AG09319 (cell line): ENCODE results near the gene KIAA0930.

Experiments
- DNase-seq: peaks from one replicate; pipeline ENCODE4 v3.0.0-alpha.2; 2010; ENCODE audit warnings: low read depth; ENCODE audit errors: extremely low read depth
- TF ChIP-seq, protein P1 (sequence below): IDR thresholded peaks from 2 replicates; pipeline ENCODE4 v1.5.1; 2011; ENCODE audit warnings: low read depth, mild to moderate bottlenecking, inconsistent platforms, low read length, moderate library complexity

KIAA0930 gene

DNA sequence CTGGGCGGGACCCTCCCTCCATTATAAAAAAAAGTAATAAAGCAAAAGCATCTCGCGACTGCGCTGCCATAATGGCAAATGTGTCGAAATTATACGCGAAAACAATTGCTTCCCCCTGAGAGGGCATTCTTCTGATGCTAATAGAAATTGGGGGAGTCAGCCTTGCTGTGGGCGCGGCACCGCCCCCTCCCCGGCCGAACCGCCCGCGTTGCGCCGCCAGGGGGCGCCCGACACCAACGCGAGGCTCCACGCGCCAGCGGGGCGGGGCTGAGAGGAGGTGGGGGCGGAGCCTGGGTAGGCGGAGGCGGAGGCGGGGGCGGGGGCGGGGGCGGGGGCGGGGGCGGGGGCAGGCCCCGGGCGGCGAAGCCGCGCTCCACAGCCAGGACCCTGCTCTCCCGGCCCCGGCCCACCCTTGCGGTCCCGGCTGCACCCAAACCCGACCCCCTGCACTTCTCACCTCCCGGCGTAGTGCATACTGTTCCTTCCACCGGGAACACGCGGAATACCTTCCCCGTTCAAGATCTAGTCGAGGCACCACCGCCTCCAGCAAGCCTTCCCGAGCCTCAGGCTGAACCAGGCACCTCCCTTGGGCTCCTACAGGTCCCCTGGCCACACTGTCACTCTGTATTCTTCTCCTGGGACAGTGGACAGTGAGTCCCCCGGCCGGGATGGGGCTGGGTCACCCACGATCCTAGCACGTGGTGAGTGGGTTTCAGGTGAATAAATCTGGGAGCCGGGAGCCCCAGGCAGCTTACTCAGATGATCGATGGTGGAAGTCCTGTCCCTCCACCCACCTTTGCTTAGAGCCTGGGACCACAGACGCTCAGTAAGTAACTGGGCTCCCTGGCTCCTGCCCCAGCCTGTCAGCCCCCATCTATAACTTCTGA, 28.5 kb upstream of the KIAA0930 start:
- DNase-seq, result no peak
- TF ChIP-seq, protein P1, sequence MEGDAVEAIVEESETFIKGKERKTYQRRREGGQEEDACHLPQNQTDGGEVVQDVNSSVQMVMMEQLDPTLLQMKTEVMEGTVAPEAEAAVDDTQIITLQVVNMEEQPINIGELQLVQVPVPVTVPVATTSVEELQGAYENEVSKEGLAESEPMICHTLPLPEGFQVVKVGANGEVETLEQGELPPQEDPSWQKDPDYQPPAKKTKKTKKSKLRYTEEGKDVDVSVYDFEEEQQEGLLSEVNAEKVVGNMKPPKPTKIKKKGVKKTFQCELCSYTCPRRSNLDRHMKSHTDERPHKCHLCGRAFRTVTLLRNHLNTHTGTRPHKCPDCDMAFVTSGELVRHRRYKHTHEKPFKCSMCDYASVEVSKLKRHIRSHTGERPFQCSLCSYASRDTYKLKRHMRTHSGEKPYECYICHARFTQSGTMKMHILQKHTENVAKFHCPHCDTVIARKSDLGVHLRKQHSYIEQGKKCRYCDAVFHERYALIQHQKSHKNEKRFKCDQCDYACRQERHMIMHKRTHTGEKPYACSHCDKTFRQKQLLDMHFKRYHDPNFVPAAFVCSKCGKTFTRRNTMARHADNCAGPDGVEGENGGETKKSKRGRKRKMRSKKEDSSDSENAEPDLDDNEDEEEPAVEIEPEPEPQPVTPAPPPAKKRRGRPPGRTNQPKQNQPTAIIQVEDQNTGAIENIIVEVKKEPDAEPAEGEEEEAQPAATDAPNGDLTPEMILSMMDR, result peak; percentile 45

DNA sequence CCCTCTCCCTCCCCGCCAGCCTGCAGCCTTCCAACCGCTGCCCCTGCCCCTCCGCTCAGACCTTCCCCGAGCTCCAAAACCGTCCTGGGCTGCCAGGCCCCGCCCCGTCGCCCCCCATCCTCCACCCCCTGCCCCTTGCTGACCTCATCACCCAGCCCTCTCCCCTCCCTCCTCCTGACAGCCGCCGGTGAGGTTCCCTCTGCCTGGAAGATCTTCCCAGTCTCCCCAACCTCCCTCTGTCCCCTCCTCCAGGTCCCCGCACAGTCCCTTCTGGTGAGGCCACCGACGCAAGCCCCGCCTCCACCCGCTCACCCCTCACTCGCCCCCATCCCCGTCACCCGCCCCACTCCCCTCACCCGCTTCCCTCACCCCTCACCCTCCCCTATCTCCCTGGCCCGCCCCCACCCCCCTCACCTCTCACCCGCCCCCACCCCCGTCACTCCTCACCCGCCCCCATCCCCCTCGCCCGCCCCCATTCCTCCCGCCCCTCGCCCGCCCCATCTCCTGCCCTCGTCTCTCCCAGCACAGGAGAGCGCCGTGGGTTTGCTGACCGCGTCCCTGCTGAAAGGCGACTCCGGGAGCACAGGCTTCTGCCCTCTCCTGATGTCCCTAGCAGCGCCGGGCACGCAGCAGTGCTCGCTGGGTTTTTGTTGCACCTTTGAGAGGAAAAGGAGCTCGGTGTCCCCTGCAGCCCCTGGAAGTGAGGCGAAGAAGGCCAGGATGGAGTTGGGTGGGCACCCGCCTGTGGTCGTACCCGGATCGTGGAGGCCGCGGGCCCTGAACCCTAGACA, 27.7 kb upstream of the KIAA0930 start:
- TF ChIP-seq, protein P1, result no peak
- DNase-seq, result no peak

DNA sequence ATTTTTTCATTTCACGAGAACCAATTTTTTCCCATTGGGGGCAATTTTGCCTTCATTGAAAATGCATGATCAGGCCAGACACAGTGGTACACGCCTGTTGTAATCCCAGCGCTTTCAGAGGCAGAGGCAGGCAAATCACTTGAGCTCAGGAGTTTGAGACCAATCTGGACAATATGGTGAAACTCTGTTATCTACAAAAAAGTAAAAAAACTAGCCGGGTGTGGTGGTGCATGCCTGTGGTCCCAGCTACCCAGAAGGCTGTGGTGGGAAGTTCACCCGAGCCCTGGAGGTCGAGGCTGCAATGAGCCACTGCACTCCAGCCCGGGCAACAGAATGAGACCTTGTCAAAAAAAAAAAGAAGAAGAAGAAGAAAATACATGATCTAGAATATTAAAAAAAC, 24.8 kb upstream of the KIAA0930 start:
- no peak for DNase-seq
- TF ChIP-seq, protein P1, result no peak

DNA sequence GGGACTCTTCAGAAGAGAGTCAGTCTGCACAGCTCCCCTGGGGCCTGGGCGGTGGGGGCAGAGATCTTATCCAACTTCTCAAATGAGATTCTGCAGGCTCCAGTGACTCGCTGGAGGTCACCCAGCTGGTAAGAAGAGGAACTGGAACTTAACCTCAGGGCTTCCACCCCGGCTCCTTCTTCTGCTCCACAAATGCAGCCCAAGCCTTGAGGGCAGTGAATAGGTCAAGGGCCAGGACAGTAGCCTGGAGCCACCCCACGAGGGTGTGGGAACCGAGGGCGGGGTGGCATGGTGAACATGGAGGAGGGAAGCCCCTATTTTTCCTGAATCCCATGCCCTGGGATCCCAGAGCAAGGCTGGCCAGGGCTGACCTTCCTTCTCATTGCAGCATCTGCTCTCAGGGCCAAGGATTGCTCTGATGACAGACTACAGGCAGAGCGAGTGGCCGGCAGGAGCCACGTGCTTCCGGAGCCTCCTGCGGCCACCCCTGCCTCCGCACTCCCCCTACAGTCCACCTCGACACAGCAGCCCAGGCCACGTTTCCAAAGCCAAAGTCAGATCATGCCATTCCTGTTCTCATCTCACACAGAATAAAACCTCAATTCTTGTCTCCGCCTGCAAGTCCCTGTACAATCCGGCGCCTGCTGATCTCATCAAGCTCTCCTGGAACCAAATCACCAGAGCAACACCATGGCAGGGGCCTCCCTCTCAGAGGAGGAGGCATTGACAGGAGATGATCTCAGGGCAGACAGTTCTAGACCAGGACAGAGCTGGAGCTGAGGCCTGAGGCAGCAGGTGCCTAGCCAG, 23.0 kb upstream of the KIAA0930 start:
- TF ChIP-seq, protein P1, result peak; percentile 86
- peak; percentile 72 for DNase-seq

DNA sequence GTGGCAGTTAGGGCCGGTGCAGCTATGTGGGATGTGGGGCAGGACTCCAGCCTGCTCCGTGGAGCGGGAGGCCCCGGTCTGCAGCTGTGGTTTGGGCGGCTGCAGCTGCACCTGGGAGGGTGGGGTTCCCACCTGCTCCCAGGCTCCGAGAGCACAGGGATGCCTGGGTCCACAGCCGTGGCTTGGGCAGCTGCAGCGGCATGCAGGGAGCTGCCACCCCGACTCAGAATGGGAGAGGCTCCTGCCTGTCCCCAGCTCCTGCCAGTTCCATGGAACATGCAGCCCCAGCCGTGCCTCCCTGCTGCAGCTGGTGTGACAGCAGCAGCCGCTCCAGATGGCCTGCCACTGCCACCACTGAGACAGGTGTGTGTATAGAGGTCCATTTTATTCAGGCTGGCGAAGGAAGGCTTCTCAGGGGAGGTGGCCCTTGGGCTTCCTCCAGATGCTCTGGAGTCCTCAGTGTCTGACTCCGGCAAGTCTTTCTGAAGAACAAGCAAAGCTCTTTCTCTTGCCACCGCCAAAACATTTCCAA, 22.3 kb upstream of the KIAA0930 start:
- DNase-seq, result no peak
- TF ChIP-seq, protein P1, result no peak

DNA sequence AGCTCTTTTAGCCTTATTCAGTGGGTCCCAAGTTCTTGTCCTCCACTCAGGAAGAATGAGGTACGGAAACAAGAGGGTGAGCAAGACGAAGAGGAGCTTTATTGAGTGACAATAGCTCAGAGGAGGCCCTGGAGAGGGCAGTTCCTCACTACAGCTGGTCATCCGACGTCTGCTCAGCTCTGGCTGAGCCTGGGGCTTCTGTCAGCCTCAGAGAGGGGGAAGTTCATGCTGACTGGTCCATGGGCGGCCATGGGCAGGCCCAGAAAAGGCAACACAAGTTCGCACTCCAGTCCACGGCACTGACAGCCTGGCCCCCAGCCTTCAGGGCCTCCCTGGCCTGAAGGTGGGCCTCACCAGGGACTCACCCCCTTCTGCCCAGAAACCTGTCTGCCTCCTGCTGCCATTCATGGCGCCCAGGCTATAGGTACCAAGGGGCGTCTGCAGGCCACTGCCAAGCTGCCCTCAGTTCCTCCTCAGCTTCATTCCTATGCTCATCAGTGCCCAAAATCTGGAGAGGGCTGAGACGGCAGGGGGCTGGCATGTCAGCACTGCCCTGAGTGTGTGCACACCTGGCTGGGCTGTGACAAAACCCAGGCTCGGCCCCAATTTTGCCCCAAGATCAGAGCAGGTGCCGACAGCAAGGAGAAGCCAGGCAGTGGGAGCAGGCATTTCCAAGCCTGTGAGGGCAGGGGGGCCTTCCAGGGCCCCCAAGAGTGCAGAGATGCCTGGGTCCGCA, 21.7 kb upstream of the KIAA0930 start:
- no peak for DNase-seq
- TF ChIP-seq, protein P1, result no peak
